GM12801 (cell line): Measurements from ENCODE around the gene ARHGAP9.

Experiments
- TF ChIP-seq, protein P1 (sequence below): IDR thresholded peaks from one replicate; pipeline ENCODE4 v1.5.1; 2011; ENCODE audit warnings: control low read depth; ENCODE audit not compliant: insufficient read length; ENCODE audit errors: extremely low read depth

Gene ARHGAP9

DNA sequence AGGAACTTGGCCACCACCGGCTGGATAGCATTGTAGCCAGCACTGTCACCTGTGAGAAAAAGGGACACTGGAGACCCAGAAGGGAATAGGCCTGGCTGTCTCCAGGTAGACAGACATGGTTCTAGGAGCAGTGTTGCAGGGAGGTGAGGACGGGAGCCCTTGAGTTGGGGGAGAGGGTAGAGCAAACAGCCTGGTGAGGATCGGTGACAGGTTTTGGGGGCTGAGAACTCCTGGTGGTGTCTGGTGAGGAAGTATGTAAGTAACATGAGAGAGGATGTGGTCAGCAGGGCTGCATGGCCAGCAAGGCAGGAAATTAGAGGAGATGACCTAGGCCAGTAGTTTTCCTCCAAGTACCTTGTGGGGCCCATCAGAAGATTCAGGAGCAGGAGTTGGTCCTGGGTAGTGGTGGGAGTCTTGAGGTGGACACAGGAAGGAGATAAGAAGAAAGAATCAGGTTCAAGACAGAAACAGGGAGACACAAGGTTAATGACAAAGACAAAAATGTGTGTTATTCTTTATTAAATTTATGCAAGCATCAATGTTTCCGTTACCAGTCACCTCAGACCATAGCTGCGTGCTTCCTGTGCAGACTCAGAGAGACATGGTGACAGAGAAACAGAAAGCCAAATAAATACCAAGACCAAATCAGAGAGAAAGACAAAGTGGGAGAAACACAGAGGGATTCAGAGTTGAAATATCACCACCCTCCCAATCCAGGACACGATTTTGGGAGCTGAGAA lies at the start of gene ARHGAP9:
TSS of gene ARHGAP9 (minus strand) at position 491 of the 740 bp plus-strand sequence. CDS start at position 31, 460 bp downstream.
- TF ChIP-seq, protein P1, sequence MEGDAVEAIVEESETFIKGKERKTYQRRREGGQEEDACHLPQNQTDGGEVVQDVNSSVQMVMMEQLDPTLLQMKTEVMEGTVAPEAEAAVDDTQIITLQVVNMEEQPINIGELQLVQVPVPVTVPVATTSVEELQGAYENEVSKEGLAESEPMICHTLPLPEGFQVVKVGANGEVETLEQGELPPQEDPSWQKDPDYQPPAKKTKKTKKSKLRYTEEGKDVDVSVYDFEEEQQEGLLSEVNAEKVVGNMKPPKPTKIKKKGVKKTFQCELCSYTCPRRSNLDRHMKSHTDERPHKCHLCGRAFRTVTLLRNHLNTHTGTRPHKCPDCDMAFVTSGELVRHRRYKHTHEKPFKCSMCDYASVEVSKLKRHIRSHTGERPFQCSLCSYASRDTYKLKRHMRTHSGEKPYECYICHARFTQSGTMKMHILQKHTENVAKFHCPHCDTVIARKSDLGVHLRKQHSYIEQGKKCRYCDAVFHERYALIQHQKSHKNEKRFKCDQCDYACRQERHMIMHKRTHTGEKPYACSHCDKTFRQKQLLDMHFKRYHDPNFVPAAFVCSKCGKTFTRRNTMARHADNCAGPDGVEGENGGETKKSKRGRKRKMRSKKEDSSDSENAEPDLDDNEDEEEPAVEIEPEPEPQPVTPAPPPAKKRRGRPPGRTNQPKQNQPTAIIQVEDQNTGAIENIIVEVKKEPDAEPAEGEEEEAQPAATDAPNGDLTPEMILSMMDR, result no peak

GRCh38 chr12:57528831-57529555 lies 49.3 kb upstream of the ARHGAP9 start:
- TF ChIP-seq, protein P1, result no peak

- TF ChIP-seq, protein P1, result no peak
Observed at GRCh38 chr12:57528176-57528575, 48.5 kb upstream of the ARHGAP9 start.

- TF ChIP-seq, protein P1, result no peak
Observed at GRCh38 chr12:57527184-57527583, 47.5 kb upstream of the ARHGAP9 start.

DNA sequence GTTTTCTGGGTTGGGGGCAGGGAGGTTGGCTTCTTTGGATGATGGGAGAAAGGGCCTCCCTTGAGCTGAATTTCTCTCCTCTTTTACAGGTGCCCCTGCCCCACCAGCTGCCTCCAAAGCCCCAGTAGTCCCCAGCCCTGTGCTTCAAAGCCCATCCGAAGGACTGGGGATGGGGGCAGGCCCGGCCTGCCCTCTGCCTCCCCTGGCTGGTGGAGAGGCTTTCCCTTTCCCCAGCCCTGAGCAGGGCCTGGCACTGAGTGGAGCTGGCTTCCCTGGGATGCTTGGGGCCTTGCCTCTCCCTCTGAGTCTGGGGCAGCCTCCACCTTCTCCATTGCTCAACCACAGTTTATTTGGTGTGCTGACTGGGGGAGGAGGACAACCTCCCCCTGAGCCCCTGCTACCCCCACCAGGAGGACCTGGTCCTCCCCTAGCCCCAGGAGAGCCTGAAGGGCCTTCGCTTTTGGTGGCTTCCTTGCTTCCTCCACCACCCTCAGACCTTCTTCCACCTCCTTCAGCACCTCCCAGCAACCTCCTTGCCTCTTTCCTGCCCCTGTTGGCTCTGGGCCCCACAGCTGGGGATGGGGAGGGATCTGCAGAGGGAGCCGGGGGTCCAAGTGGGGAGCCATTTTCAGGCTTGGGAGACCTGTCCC lies 46.9 kb upstream of the ARHGAP9 start:
- TF ChIP-seq, protein P1, result no peak

GRCh38 chr12:57525615-57526383 lies 46.1 kb upstream of the ARHGAP9 start:
- TF ChIP-seq, protein P1, result no peak
